ENCODE measurements around the gene HELLS. TPM values are rescaled to one million over a fixed set of nuclear protein-coding genes. Genes with fewer than 3 reads are reported as not detected.

Gene HELLS
- total and polyA plus RNA-seq, 2 of the 8 experiments (the other 6 are each of a cell fraction or from before 2014, with no cell fraction given): 147 to 371 TPM

- Histone ChIP-seq H4K91ac (replicated peaks; ENCODE audit: insufficient read length, low read length) (no peak overlapping the region), H3K4me1 (replicated peaks in 1 of 4; ENCODE audit: control insufficient read depth in 3 of 4, insufficient read depth in 4 of 4, low read length in 3 of 4) (no peaks in the 10 kb centered on the region), H2BK12ac (ENCODE audit: low read depth, low read length) (no peak overlapping the region), H3K27me3 (replicated peaks in 1 of 4; ENCODE audit: control insufficient read depth in 3 of 4, extremely low read depth in 1 of 4, insufficient read depth in 3 of 4, low read length in 3 of 4) (no peaks in the 10 kb centered on the region), H4K5ac (ENCODE audit: insufficient read length, low read depth, low read length) (no peak overlapping the region), H3K9me3 (ENCODE audit: insufficient read depth in 2 of 2, low read depth in 1 of 2, low read length in 1 of 2) (no peaks in the 10 kb centered on the region), H3K79me2 (ENCODE audit: control insufficient read depth in 1 of 2, insufficient read depth in 2 of 2, low read length in 2 of 2) (no peaks in the 10 kb centered on the region), H2BK5ac (ENCODE audit: low read depth, low read length) (no peak overlapping the region), H2BK120ac (replicated peaks; ENCODE audit: low read depth, low read length) (no peak overlapping the region), H3K4me2 (ENCODE audit: insufficient read depth in 1 of 2, low read depth in 2 of 2, low read length in 2 of 2) (no peak overlapping the region), H3K4ac (replicated peaks; ENCODE audit: insufficient read length, low read depth, low read length) (no peak overlapping the region), H2BK15ac (ENCODE audit: low read length) (no peak overlapping the region), H3K56ac (replicated peaks; ENCODE audit: insufficient read length, low read depth, low read length) (no peak overlapping the region), H3K18ac (ENCODE audit: extremely low read depth, low read length) (no peak overlapping the region), H2AK5ac (ENCODE audit: low read depth, low read length) (no peak overlapping the region), H2AFZ (ENCODE audit: low read length) (no peak overlapping the region), H4K8ac (ENCODE audit: extremely low read depth, insufficient read depth, low read length) (no peak overlapping the region), H3K23me2 (ENCODE audit: low read depth, low read length) (no peaks in the 10 kb centered on the region; the same call in 1 of the 2 replicates), H4K20me1 (replicated peaks in 1 of 2; ENCODE audit: control insufficient read depth in 1 of 2, insufficient read depth in 2 of 2, low read length in 2 of 2) (peaks cover 0 to 1% of the 10 kb centered on the region in 2 experiments), H3K36me3 (ENCODE audit: control insufficient read depth in 2 of 4, insufficient read depth in 4 of 4, low read length in 3 of 4) (no peaks in the 10 kb centered on the region), H2BK20ac (ENCODE audit: low read length) (no peak overlapping the region), H3K14ac (ENCODE audit: insufficient read length) (no peak overlapping the region), H3K23ac (ENCODE audit: insufficient read length) (no peak overlapping the region), H3K4me3 (ENCODE audit: extremely low read depth in 1 of 4, insufficient read depth in 2 of 4, low read depth in 3 of 4, low read length in 4 of 4) (no peak overlapping the region), H3K79me1 (ENCODE audit: low read depth, low read length) (no peaks in the 10 kb centered on the region), H3K27ac (ENCODE audit: low read depth, low read length) (no peak overlapping the region), H3K9ac (replicated peaks in 1 of 4; ENCODE audit: extremely low read depth in 1 of 4, low read depth in 3 of 4, low read length in 3 of 4) (no peak overlapping the region)
- 85% methylated on average over 3 of the region's 3 CpGs; no CpG with 5 or more reads in 1 of the 2 experiments for WGBS, 2 experiments (ENCODE audit: extremely low coverage in 1 of 2, insufficient coverage in 1 of 2, insufficient read length in 1 of 2, insufficient replicate concordance in 2 of 2, low coverage in 1 of 2, low lambda C conversion rate in 2 of 2, missing lambda C conversion rate in 1 of 2)
- ChIA-PET POLR2A (ENCODE audit: partially characterized antibody) (no interaction called here), CTCF (ENCODE audit: partially characterized antibody) (no interaction called here)
- DNase-seq (ENCODE audit: low read depth in 1 of 2, low spot score in 2 of 2): no peak
- TF ChIP-seq POU5F1 (IDR thresholded peaks at IDR 0.05; ENCODE audit: low read depth, low read length) (no peak), BCL11A (IDR thresholded peaks at IDR 0.05; ENCODE audit: low read depth in 2 of 2, low read length in 2 of 2) (no peak), MAX (IDR thresholded peaks at IDR 0.05) (no peak), NRF1 (IDR thresholded peaks at IDR 0.05; ENCODE audit: low read depth, low read length) (no peak)
- no peak for FAIRE-seq
Measured at GRCh38 chr10:94496646-94497045, 48.9 kb upstream of the HELLS start.

Measured in H1 (cell line).